Neural cell (in vitro differentiated cells): ENCODE results near the gene CRADD. TPM values are rescaled to one million over a fixed set of nuclear protein-coding genes. Genes with fewer than 3 reads are reported as not detected.

Source experiments
- H2AFZ ChIP-seq: fragments of 200-600, 300-800 bp; sonication (generic), shearing (Covaris generic); 2 replicates; pipeline ENCODE4 v1.6.0; 2014; ENCODE audit warnings: low read depth, mild to moderate bottlenecking, antibody characterized with exemption, low read length, moderate library complexity
- H3F3A ChIP-seq: fragments of 200-600 bp; shearing (Covaris generic); 2 replicates; pipeline ENCODE4 v1.6.1; 2016; ENCODE audit warnings: mild to moderate bottlenecking, moderate library complexity, mixed read lengths, antibody characterized with exemption, low read length; ENCODE audit not compliant: insufficient read depth, poor library complexity, severe bottlenecking
- H3K27ac ChIP-seq: fragments of 200-600, 300-800 bp; sonication (generic), shearing (Covaris generic); 2 replicates; pipeline ENCODE4 v1.5.1; 2014; ENCODE audit warnings: mild to moderate bottlenecking, low read length, moderate library complexity
- H3K27me3 ChIP-seq: fragments of 300-800, 200-600 bp; sonication (generic), shearing (Covaris generic); 2 replicates; pipeline ENCODE4 v1.6.0; 2014; ENCODE audit warnings: mild to moderate bottlenecking, low read depth, low read length, moderate library complexity; ENCODE audit not compliant: insufficient read depth
- H3K36me3 ChIP-seq: fragments of 300-800, 200-600 bp; sonication (generic), shearing (Covaris generic); 2 replicates; pipeline ENCODE4 v1.5.1; 2014; ENCODE audit warnings: mild to moderate bottlenecking, antibody characterized with exemption, low read length, moderate library complexity; ENCODE audit not compliant: insufficient read depth
- H3K4me2 ChIP-seq: fragments of 300-800, 200-600 bp; sonication (generic), shearing (Covaris generic); 2 replicates; pipeline ENCODE4 v1.6.0; 2014; ENCODE audit warnings: mild to moderate bottlenecking, low read length
- H3K4me3 ChIP-seq: fragments of 300-800, 200-600 bp; sonication (generic), shearing (Covaris generic); 2 replicates; pipeline ENCODE4 v1.5.1; 2014; ENCODE audit warnings: mild to moderate bottlenecking, low read length, moderate library complexity
- H3K79me2 ChIP-seq: fragments of 200-600 bp; shearing (Covaris generic); replicated peaks from 2 replicates; pipeline ENCODE4 v1.6.0; 2014; ENCODE audit warnings: mild to moderate bottlenecking, low read length, moderate library complexity; ENCODE audit not compliant: insufficient read depth
- H3K9ac ChIP-seq: fragments of 300-800, 200-600 bp; sonication (generic), shearing (Covaris generic); 2 replicates; pipeline ENCODE4 v1.6.1; 2016; ENCODE audit warnings: mild to moderate bottlenecking, low read length, mixed read lengths
- H3K9me2 ChIP-seq: fragments of 200-600 bp; shearing (Covaris generic); 2 replicates; pipeline ENCODE4 v1.6.1; 2016; ENCODE audit warnings: mild to moderate bottlenecking, low read length, mixed read lengths; ENCODE audit not compliant: insufficient read depth
- H3K9me3 ChIP-seq: fragments of 200-600, 300-800 bp; sonication (generic), shearing (Covaris generic); 2 replicates; pipeline ENCODE4 v1.6.1; 2016; ENCODE audit warnings: mild to moderate bottlenecking, mixed run types, low read length, moderate library complexity, mixed read lengths
- H4K20me1 ChIP-seq: fragments of 200-600 bp; shearing (Covaris generic); 2 replicates; pipeline ENCODE4 v1.6.1; 2016; ENCODE audit warnings: mild to moderate bottlenecking, mixed run types; ENCODE audit not compliant: insufficient read depth
- EP300 ChIP-seq: fragments of 450-650 bp; conservative IDR thresholded peaks from 2 replicates; pipeline ENCODE4 v1.6.1; 2014; ENCODE audit warnings: antibody characterized with exemption, mild to moderate bottlenecking, moderate library complexity; ENCODE audit not compliant: poor library complexity, severe bottlenecking
- EZH2 ChIP-seq: fragments of 200-600, 300-800 bp; shearing (Covaris generic), sonication (generic); IDR thresholded peaks from 2 replicates; pipeline ENCODE4 v1.6.1; 2014; ENCODE audit warnings: antibody characterized with exemption, low read length, borderline replicate concordance, mild to moderate bottlenecking; ENCODE audit not compliant: insufficient read depth, poor library complexity, severe bottlenecking
- MXI1 ChIP-seq: fragments of 450-650 bp; conservative IDR thresholded peaks from 2 replicates; pipeline ENCODE4 v1.6.1; 2014; ENCODE audit warnings: antibody characterized with exemption, mild to moderate bottlenecking; ENCODE audit not compliant: poor library complexity, severe bottlenecking
- POLR2AphosphoS5 ChIP-seq: IDR thresholded peaks from 2 replicates; pipeline ENCODE4 v1.6.1; 2012
- RAD21 ChIP-seq: fragments of 450-650 bp; conservative IDR thresholded peaks from 2 replicates; pipeline ENCODE4 v1.6.1; 2014; ENCODE audit warnings: antibody characterized with exemption, mild to moderate bottlenecking, moderate library complexity
- SMC3 ChIP-seq: fragments of 450-650 bp; conservative IDR thresholded peaks from 2 replicates; pipeline ENCODE4 v1.6.1; 2014; ENCODE audit warnings: antibody characterized with exemption, mild to moderate bottlenecking, moderate library complexity; ENCODE audit not compliant: poor library complexity
- TAF1 ChIP-seq: IDR thresholded peaks from 2 replicates; pipeline ENCODE4 v1.6.1; 2012; ENCODE audit warnings: low read depth
- polyA plus RNA-seq: library from polyadenylated mRNA; depleted of rRNA; stranded (reverse); fragments of >200 nt; gene quantifications from 2 replicates; pipeline ENCODE4 v1.2.3, GENCODE V29; 2014
- TF ChIP-seq, protein P1 (sequence below): fragments of 450-650 bp; IDR thresholded peaks from 2 replicates; pipeline ENCODE4 v1.5.1; 2014; ENCODE audit warnings: antibody characterized with exemption, mild to moderate bottlenecking, moderate library complexity; ENCODE audit not compliant: poor library complexity, severe bottlenecking
- TF ChIP-seq, protein P2 (sequence below): IDR thresholded peaks from 2 replicates; pipeline ENCODE4 v1.6.1; 2012; ENCODE audit warnings: borderline replicate concordance

CRADD gene
- polyA plus RNA-seq, 1 donor from 2014 or later, result 23.5 TPM

DNA sequence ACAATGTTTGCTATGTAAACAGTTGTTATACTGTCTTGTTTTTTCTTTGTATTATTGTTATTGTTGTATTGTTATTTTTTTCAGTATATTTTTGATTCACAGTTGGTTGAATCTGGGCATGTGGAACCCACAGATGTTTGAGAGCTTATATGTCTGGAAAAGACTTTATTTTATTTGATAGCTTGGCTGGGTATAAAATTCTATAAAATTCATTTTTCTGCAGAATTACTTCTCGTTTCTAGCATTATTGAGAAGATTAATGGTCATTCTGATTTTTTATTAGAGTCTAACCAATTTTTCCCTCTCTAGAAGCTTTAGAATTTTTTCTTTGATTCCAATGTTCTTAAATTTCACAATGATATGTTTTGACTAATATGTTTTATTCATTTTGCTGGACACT, 188.6 kb downstream of the CRADD start:
- H3K9me2 ChIP-seq, result no peaks in the 10 kb centered on the region
- H3K4me3 ChIP-seq, result no peak overlapping the region
- peaks cover 11% of the 10 kb centered on the region for H3K9me3 ChIP-seq
- TF ChIP-seq, protein P1, sequence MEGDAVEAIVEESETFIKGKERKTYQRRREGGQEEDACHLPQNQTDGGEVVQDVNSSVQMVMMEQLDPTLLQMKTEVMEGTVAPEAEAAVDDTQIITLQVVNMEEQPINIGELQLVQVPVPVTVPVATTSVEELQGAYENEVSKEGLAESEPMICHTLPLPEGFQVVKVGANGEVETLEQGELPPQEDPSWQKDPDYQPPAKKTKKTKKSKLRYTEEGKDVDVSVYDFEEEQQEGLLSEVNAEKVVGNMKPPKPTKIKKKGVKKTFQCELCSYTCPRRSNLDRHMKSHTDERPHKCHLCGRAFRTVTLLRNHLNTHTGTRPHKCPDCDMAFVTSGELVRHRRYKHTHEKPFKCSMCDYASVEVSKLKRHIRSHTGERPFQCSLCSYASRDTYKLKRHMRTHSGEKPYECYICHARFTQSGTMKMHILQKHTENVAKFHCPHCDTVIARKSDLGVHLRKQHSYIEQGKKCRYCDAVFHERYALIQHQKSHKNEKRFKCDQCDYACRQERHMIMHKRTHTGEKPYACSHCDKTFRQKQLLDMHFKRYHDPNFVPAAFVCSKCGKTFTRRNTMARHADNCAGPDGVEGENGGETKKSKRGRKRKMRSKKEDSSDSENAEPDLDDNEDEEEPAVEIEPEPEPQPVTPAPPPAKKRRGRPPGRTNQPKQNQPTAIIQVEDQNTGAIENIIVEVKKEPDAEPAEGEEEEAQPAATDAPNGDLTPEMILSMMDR, result no peak
- TF ChIP-seq RAD21 (no peak), SMC3 (no peak), TAF1 (no peak), POLR2AphosphoS5 (no peak), MXI1 (no peak), EP300 (no peak), EZH2 (no peak)
- TF ChIP-seq, protein P2, sequence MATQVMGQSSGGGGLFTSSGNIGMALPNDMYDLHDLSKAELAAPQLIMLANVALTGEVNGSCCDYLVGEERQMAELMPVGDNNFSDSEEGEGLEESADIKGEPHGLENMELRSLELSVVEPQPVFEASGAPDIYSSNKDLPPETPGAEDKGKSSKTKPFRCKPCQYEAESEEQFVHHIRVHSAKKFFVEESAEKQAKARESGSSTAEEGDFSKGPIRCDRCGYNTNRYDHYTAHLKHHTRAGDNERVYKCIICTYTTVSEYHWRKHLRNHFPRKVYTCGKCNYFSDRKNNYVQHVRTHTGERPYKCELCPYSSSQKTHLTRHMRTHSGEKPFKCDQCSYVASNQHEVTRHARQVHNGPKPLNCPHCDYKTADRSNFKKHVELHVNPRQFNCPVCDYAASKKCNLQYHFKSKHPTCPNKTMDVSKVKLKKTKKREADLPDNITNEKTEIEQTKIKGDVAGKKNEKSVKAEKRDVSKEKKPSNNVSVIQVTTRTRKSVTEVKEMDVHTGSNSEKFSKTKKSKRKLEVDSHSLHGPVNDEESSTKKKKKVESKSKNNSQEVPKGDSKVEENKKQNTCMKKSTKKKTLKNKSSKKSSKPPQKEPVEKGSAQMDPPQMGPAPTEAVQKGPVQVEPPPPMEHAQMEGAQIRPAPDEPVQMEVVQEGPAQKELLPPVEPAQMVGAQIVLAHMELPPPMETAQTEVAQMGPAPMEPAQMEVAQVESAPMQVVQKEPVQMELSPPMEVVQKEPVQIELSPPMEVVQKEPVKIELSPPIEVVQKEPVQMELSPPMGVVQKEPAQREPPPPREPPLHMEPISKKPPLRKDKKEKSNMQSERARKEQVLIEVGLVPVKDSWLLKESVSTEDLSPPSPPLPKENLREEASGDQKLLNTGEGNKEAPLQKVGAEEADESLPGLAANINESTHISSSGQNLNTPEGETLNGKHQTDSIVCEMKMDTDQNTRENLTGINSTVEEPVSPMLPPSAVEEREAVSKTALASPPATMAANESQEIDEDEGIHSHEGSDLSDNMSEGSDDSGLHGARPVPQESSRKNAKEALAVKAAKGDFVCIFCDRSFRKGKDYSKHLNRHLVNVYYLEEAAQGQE, result no peak
- no peak overlapping the region for H3K9ac ChIP-seq
- no peak overlapping the region for H3K27ac ChIP-seq
- H3F3A ChIP-seq, result no peaks in the 10 kb centered on the region
- H2AFZ ChIP-seq, result no peak overlapping the region
- no peaks in the 10 kb centered on the region for H3K27me3 ChIP-seq
- H4K20me1 ChIP-seq, result no peaks in the 10 kb centered on the region
- no peaks in the 10 kb centered on the region for H3K79me2 ChIP-seq
- H3K4me2 ChIP-seq, result no peak overlapping the region
- no peaks in the 10 kb centered on the region for H3K36me3 ChIP-seq

DNA sequence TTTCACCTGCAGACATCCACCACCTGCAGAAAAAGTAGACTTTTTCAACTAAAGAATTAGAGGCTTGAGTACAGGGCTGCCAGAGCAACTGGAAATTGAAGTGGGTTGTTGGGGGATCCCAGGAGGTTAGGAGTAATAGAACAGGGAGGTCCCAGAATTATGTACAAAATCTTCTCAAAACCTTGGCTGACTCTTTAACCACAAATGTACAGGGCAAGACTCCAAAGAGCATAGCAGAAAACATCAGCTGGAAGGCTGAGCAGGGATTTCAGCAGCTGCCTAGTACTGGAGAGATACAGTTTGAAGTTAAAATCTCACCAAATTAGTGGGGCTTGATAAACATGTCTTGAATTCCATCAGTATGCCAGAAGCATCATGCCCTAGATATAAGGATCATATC, 191.6 kb downstream of the CRADD start:
- H3K27me3 ChIP-seq, result no peaks in the 10 kb centered on the region
- no peaks in the 10 kb centered on the region for H3F3A ChIP-seq
- no peaks in the 10 kb centered on the region for H3K9me2 ChIP-seq
- H3K4me2 ChIP-seq, result no peak overlapping the region
- no peak overlapping the region for H3K4me3 ChIP-seq
- H3K79me2 ChIP-seq, result no peaks in the 10 kb centered on the region
- TF ChIP-seq POLR2AphosphoS5 (no peak), RAD21 (no peak), MXI1 (no peak), EP300 (no peak), SMC3 (no peak), EZH2 (no peak), TAF1 (no peak)
- TF ChIP-seq, protein P1, result no peak
- TF ChIP-seq, protein P2, result no peak
- H2AFZ ChIP-seq, result no peak overlapping the region
- no peak overlapping the region for H3K27ac ChIP-seq
- H3K9ac ChIP-seq, result no peak overlapping the region
- no peaks in the 10 kb centered on the region for H3K36me3 ChIP-seq
- no peaks in the 10 kb centered on the region for H4K20me1 ChIP-seq
- H3K9me3 ChIP-seq, result peaks cover 11% of the 10 kb centered on the region
